GM19099 (cell line): ENCODE measurements around the gene LCE3B.

ENCODE experiments used
- POLR2A ChIP-seq: IDR thresholded peaks from 3 replicates; pipeline ENCODE4 v1.6.1; 2011; ENCODE audit warnings: low read depth; ENCODE audit not compliant: insufficient read length; ENCODE audit errors: extremely low read depth

LCE3B gene

DNA sequence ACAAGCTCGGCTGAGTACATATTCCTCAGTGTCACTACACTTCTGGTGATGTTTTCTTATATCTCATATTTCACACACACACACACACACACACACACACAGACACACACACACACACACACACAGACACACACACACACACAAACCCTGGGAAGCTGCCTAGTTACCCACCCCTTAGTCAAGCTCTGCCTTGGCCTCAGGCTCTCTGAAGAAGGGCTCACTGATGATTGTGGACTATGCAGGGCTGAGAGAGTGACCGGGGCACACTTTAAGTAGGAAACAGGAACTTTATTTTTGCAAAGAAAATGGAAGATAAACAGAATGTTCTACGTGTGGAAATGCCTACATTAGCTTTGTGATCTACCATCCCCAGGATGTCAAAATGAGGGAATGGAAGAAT, 30.3 kb downstream of the LCE3B start:
- no peak for TF ChIP-seq POLR2A

DNA sequence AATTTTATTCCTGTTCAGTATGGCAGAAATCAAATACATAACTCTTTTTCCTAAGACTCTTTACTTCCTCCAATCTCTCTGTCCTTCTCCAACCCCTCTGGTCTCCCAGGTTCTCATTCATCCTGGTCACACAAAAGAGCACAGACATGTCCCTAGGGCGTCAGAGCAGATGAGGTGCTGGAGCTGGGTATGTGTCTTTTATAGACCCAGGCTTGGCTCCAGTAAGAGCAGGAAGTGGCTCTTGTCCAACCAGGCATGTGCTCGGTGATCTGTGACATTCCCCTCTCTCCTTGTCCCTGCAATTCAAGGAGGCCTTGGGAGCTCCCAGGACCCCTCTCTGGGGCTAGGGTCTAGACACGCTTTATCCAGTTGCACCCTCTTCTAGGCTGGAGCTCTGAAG, 31.5 kb downstream of the LCE3B start:
- TF ChIP-seq POLR2A, result no peak

DNA sequence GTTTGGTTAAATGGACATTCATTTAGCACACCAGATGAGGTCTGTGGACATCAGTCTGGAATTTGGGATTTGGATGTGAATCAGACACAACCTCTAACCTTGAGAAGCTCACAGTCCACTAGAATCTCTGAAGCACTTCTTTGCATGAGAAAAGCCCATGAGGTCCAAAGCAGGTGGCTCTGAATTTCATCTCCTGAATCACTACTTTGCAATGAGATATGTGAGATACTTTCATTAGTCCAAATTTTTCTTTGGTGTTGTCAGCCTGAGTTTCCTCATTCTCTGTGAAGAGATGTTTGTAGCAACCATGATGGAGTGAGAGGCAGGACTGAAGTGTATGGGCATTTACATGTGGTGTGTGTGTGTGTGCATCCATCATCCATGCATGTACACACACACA, 33.0 kb downstream of the LCE3B start:
- no peak for TF ChIP-seq POLR2A

DNA sequence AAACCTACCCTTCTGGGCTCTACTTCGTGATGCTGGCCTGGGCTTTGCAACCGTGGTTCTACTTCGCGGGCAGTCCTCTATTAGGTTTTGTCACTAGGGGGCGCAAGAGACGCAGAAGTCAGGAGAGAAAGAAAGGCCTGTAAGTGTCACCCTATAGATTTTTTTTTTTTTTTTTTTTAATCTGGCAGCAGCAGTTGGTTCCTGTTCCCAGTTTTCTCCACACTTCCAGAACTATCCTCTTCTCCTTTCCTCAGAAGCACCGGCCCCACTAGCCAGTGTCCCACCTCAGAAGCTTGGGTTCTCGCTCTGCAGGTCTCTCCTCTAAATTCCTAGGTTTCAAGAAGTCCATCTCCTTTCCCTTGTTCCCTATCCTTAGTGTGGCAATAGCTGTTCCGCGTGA, 40.5 kb downstream of the LCE3B start:
- TF ChIP-seq POLR2A, result no peak

DNA sequence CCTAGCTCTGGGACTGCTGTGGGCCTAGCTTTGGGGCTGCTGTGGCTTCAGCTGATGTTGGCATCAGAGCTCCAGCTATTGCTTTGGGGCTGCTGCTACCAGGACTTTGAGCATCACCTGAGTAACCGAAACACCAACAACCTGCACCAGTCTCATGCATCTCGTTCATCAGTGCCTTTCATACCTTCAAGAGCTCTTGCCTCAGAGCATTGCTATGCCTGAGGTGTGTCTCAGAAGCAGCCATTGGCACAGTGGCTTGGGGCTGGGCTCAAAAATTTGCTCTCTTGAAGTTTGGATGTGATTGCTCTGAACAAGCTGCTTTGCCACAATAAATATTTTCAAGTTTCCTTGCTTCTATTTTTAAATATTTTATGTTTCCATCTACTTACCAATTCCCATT, 42.8 kb downstream of the LCE3B start:
- TF ChIP-seq POLR2A, result no peak

DNA sequence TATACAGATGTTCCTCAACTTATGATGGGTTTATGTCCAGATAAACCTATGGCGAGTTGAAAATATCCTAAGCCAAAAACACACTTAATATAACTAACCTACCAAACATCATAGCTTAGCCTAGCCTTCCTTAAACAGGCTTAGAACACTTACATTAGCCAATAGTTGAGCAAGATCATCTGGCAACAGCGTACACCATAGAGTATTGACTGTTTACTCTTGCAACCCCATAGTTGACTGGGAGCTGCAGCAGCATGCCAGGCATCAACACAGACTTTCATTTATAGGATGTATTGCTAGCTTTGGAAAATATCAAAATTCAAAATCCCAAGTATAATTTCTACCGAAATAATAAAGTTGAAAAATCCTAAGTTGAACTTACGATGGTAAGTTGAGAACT, 44.1 kb downstream of the LCE3B start:
- no peak for TF ChIP-seq POLR2A

DNA sequence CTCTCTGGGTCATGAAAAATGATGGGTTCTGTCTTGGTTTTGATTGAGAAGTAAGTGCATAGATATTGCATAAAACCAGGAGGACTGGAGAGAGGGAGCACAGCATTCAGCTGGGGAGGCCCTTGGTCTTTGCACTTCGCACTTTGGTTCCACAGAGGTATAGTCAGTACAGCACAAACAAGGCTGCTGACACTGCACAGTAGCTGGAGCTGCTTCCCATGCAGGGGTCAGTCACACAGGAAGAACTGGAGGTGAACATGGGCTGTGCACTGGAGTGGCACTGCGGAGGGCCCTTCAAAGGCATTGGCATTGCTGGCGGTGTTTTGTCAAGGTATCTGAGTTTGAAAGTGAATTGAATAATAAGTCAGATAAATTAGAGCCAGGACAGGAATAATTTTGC, 45.0 kb downstream of the LCE3B start:
- no peak for TF ChIP-seq POLR2A

DNA sequence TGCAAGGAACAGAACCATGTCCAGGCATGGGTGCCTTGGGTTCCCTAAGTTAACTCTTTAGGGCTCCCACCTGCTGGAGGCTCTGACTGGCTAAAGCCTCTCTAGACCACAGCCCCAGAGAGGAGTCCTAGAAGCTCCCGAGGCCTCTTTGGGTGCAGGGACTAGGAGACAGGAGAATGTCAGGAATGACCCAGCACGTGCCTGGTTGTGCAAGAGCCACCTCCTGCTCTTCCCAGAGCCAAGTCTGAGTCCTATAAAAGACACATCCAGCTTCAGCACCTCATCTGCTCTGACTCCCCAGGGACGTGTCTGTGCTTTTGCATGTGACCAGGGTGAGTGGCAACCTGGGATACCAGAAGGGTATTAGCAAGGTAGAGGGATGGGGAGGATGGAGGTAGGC, 49.5 kb downstream of the LCE3B start, which contains the start of gene LCE2D:
Gene LCE2D, plus strand, starts transcription at position 283 of the 400 bp plus-strand sequence. CDS start 726 bp downstream, outside the sequence.
- TF ChIP-seq POLR2A, result no peak
